K562 treated with DMSO at 1 percent for 12 hours (cell line): ENCODE results near the gene BTF3. TPM values are rescaled to one million over a fixed set of nuclear protein-coding genes. Genes with fewer than 3 reads are reported as not detected.

Experiments used
- total RNA-seq: library from RNA; unstranded; fragments of 300-600 nt; gene quantifications from 2 replicates; pipeline ENCODE4 v1.2.3, GENCODE V29; 2022; ENCODE audit not compliant: insufficient read depth

Gene BTF3
- total RNA-seq, result 802 and 850 TPM in 2 replicates

GRCh38 chr5:73498057-73498992 is at the start of gene BTF3:
Gene BTF3 (plus strand): TSS chr5:73498442. CDS start chr5:73498668, 226 bp downstream.

GRCh38 chr5:73448463-73449136 is 49.6 kb upstream of the BTF3 start, which contains the start of gene FOXD1:
Gene FOXD1 (minus strand): TSS chr5:73448777. CDS start chr5:73448362, 415 bp downstream.

Other genes starting within 250 kb of the BTF3 start
- gene FOXD1, start 49.7 kb upstream of the BTF3 start, total RNA-seq, result 0.91 TPM in 1 of 2 replicates, not detected in the other
- gene ANKRA2, start 67.2 kb downstream of the BTF3 start, total RNA-seq, result 7.3 and 19.6 TPM in 2 replicates
- 3.0 and 10.9 TPM in 2 replicates for gene UTP15, start 67.3 kb downstream of the BTF3 start, total RNA-seq
- gene ARHGEF28, start 127.8 kb downstream of the BTF3 start, total RNA-seq, result not detected in 2 replicates